HCT116 (cell line): Measurements from ENCODE around the gene PSRC1.

Experiments used
- CBX3 ChIP-seq: IDR thresholded peaks from 2 replicates; pipeline ENCODE4 v1.6.1; 2012; ENCODE audit warnings: low read depth
- CTCF ChIP-seq, 3 experiments: fragments of 200-600 bp in 1 of 3; sonication (generic) in 1 of 3; IDR thresholded peaks in 2 of 3; conservative IDR thresholded peaks in 1 of 3; 2 replicates each; pipeline ENCODE4 v1.5.1; 2012 to 2017; ENCODE audit warnings: low read depth in 2 of 3, low read length in 2 of 3, antibody characterized with exemption in 1 of 3, borderline replicate concordance in 1 of 3, control low read depth in 1 of 3, mild to moderate bottlenecking in 1 of 3, mixed read lengths in 1 of 3, mixed run types in 1 of 3, moderate library complexity in 1 of 3; ENCODE audit not compliant: insufficient read depth in 1 of 3
- EZH2 ChIP-seq: fragments of 200-600 bp; sonication (generic); IDR thresholded peaks from 2 replicates; pipeline ENCODE4 v1.6.1; 2017; ENCODE audit warnings: antibody characterized with exemption, mixed run types
- POLR2A ChIP-seq: IDR thresholded peaks from 2 replicates; pipeline ENCODE4 v1.7.0; 2011; ENCODE audit warnings: borderline replicate concordance; ENCODE audit not compliant: insufficient read depth, insufficient read length; ENCODE audit errors: extremely low read depth
- POLR2AphosphoS5 ChIP-seq: IDR thresholded peaks from 2 replicates; pipeline ENCODE4 v1.6.1; 2011; ENCODE audit warnings: mild to moderate bottlenecking, low read depth, low read length, moderate library complexity
- RAD21 ChIP-seq: IDR thresholded peaks from 2 replicates; pipeline ENCODE4 v1.6.1; 2012; ENCODE audit warnings: low read depth, mild to moderate bottlenecking
- YY1 ChIP-seq: IDR thresholded peaks from 2 replicates; pipeline ENCODE4 v1.6.1; 2011; ENCODE audit warnings: low read length, low read depth, moderate library complexity, mild to moderate bottlenecking; ENCODE audit not compliant: insufficient replicate concordance; ENCODE audit errors: extremely low read depth
- ZFX ChIP-seq: fragments of 450-650 bp; IDR thresholded peaks from 2 replicates; pipeline ENCODE4 v1.6.1; 2017
- TF ChIP-seq, protein P1 (sequence below): IDR thresholded peaks from 2 replicates; pipeline ENCODE4 v1.6.1; 2012

GRCh38 chr1:109246141-109246551 is 36.8 kb downstream of the PSRC1 start:
- TF ChIP-seq YY1, result no peak
- TF ChIP-seq CTCF (IDR thresholded peaks at IDR 0.05 in 2 of 3, conservative IDR thresholded peaks at IDR 0.05 in 1 of 3; ENCODE audit: borderline replicate concordance in 1 of 3, insufficient read depth in 1 of 3, low read depth in 2 of 3, low read length in 2 of 3), result no peak
- no peak for TF ChIP-seq CBX3
- no peak for TF ChIP-seq POLR2A
- no peak for TF ChIP-seq ZFX
- no peak for TF ChIP-seq EZH2
- no peak for TF ChIP-seq RAD21
- TF ChIP-seq, protein P1, sequence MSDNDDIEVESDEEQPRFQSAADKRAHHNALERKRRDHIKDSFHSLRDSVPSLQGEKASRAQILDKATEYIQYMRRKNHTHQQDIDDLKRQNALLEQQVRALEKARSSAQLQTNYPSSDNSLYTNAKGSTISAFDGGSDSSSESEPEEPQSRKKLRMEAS, result no peak
- TF ChIP-seq POLR2AphosphoS5, result no peak
